ENCODE data around the gene INA.

The INA gene

GRCh38 chr10:103282961-103283360 is 6.0 kb downstream of the INA start:
- TF ChIP-seq NFIC (IDR thresholded peaks at IDR 0.05), result no peak
- no peak for TF ChIP-seq RAD21 (IDR thresholded peaks at IDR 0.05; ENCODE audit: low read depth)
- TF ChIP-seq ZBTB7A (IDR thresholded peaks at IDR 0.05; ENCODE audit: low read depth), result no peak
- TF ChIP-seq CEBPB (IDR thresholded peaks at IDR 0.05), result no peak
- no peak for TF ChIP-seq REST (IDR thresholded peaks at IDR 0.05; ENCODE audit: low read depth)
- no peak for TF ChIP-seq TEAD4 (IDR thresholded peaks at IDR 0.05)
- no peak for TF ChIP-seq YY1 (IDR thresholded peaks at IDR 0.05; ENCODE audit: low read depth)
- TF ChIP-seq CREB1 (IDR thresholded peaks at IDR 0.05; ENCODE audit: low read depth), result no peak
- TF ChIP-seq TCF12 (IDR thresholded peaks at IDR 0.05; ENCODE audit: low read depth), result no peak
- no peak for TF ChIP-seq TAF1 (IDR thresholded peaks at IDR 0.05; ENCODE audit: low read depth)
- TF ChIP-seq MAX (IDR thresholded peaks at IDR 0.05), result no peak
- no peak for TF ChIP-seq EP300 (IDR thresholded peaks at IDR 0.05; ENCODE audit: borderline replicate concordance)
- TF ChIP-seq FOXM1 (IDR thresholded peaks at IDR 0.05; ENCODE audit: borderline replicate concordance, low read depth), result no peak
- TF ChIP-seq EGR1 (IDR thresholded peaks at IDR 0.05), result no peak
- no peak for TF ChIP-seq USF1 (IDR thresholded peaks at IDR 0.05)

- TF ChIP-seq FOXM1 (IDR thresholded peaks at IDR 0.05; ENCODE audit: borderline replicate concordance, low read depth) (no peak), EP300 (IDR thresholded peaks at IDR 0.05; ENCODE audit: borderline replicate concordance) (no peak), TAF1 (IDR thresholded peaks at IDR 0.05; ENCODE audit: low read depth) (no peak), MAX (IDR thresholded peaks at IDR 0.05) (no peak), NFIC (IDR thresholded peaks at IDR 0.05) (no peak), TCF12 (IDR thresholded peaks at IDR 0.05; ENCODE audit: low read depth) (no peak), EGR1 (IDR thresholded peaks at IDR 0.05) (no peak), REST (IDR thresholded peaks at IDR 0.05; ENCODE audit: low read depth) (no peak)
These were observed 7.2 kb downstream of the INA start for GRCh38 chr10:103284170-103284569.

- TF ChIP-seq REST (IDR thresholded peaks at IDR 0.05; ENCODE audit: low read depth) (no peak), USF1 (IDR thresholded peaks at IDR 0.05) (no peak), CEBPB (IDR thresholded peaks at IDR 0.05) (no peak), MAX (IDR thresholded peaks at IDR 0.05) (no peak)
These were observed 11.1 kb downstream of the INA start for GRCh38 chr10:103287992-103288391.

- TF ChIP-seq RAD21 (IDR thresholded peaks at IDR 0.05; ENCODE audit: low read depth) (no peak), YY1 (IDR thresholded peaks at IDR 0.05; ENCODE audit: low read depth) (no peak), NFIC (IDR thresholded peaks at IDR 0.05) (no peak), EP300 (IDR thresholded peaks at IDR 0.05; ENCODE audit: borderline replicate concordance) (no peak), TCF12 (IDR thresholded peaks at IDR 0.05; ENCODE audit: low read depth) (no peak), FOXM1 (IDR thresholded peaks at IDR 0.05; ENCODE audit: borderline replicate concordance, low read depth) (no peak), MAX (IDR thresholded peaks at IDR 0.05) (no peak), CREB1 (IDR thresholded peaks at IDR 0.05; ENCODE audit: low read depth) (no peak), ZBTB7A (IDR thresholded peaks at IDR 0.05; ENCODE audit: low read depth) (no peak), EGR1 (IDR thresholded peaks at IDR 0.05) (no peak), USF1 (IDR thresholded peaks at IDR 0.05) (no peak), TEAD4 (IDR thresholded peaks at IDR 0.05) (no peak), TAF1 (IDR thresholded peaks at IDR 0.05; ENCODE audit: low read depth) (no peak), CEBPB (IDR thresholded peaks at IDR 0.05) (no peak)
These were observed 14.7 kb downstream of the INA start for GRCh38 chr10:103291588-103291987.

All from Ishikawa (cell line).